ENCODE measurements around the gene LRBA.
"Not testable (repeated sequence)": the region's sequence is repeated elsewhere in the genome, so short reads cannot be mapped to it uniquely, and the experiment has no call there.

Gene LRBA

GRCh38 chr4:151034829-151035228, 19.7 kb upstream of the LRBA start:
- FAIRE-seq = no peak
- DNase-seq (ENCODE audit: insufficient read length, low spot score) = no peak
- TF ChIP-seq CTCF (IDR thresholded peaks at IDR 0.05; ENCODE audit: insufficient read depth, missing control alignments) = no peak

- FAIRE-seq (no peak), DNase-seq (ENCODE audit: insufficient read length, low spot score) (no peak)
- TF ChIP-seq CTCF (IDR thresholded peaks at IDR 0.05; ENCODE audit: insufficient read depth, missing control alignments) = no peak
Measured at GRCh38 chr4:151031831-151032605, 16.9 kb upstream of the LRBA start.

- FAIRE-seq = no peak
- no peak for TF ChIP-seq CTCF (IDR thresholded peaks at IDR 0.05; ENCODE audit: insufficient read depth, missing control alignments)
- DNase-seq (ENCODE audit: insufficient read length, low spot score) = no peak
Measured at GRCh38 chr4:151029537-151029936, 14.5 kb upstream of the LRBA start.

GRCh38 chr4:151029006-151029405, 13.9 kb upstream of the LRBA start:
- not testable (repeated sequence) for DNase-seq (ENCODE audit: insufficient read length, low spot score); FAIRE-seq

DNA sequence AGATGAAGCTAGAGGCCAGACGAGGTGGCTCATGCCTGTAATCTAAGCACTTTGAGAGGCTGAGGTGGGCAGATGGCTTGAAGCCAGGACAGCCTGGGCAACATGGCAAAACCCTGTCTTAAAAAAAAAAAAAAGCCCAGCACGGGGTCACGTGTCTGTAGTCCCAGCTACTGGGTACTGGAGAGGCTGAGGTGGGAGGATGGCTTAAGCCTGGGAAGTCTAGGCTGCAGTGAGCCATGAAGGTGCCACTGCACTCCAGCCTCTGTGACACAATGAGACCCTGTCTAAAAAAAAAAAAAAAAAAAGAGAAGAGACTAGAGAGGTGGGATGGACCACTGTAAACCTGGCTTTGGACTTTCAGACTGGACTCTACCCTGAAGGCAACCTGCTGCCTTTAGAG, 10.7 kb upstream of the LRBA start:
- FAIRE-seq (no peak), DNase-seq (ENCODE audit: insufficient read length, low spot score) (no peak)
- TF ChIP-seq CTCF (IDR thresholded peaks at IDR 0.05; ENCODE audit: insufficient read depth, missing control alignments) = no peak

DNA sequence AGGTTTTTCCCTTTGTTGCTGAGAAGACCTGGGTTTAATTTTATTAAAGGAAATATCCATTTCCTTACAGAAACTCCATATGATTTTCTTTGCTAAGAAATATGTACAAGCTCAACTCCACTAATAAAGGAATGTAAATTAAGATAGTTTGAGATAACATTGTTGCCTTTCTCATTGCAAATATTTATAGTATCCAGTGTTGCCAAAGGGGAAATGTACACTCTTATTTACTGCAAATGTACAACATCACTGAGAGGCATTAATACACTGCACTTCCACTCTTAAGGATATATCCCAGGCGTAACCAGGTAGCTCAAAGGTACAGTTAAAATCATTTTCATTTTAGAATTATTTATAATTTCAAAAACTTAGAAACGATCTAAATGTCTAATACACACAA, 7.5 kb upstream of the LRBA start:
- no peak for FAIRE-seq
- TF ChIP-seq CTCF (IDR thresholded peaks at IDR 0.05; ENCODE audit: insufficient read depth, missing control alignments) = no peak
- DNase-seq (ENCODE audit: insufficient read length, low spot score) = no peak

DNA sequence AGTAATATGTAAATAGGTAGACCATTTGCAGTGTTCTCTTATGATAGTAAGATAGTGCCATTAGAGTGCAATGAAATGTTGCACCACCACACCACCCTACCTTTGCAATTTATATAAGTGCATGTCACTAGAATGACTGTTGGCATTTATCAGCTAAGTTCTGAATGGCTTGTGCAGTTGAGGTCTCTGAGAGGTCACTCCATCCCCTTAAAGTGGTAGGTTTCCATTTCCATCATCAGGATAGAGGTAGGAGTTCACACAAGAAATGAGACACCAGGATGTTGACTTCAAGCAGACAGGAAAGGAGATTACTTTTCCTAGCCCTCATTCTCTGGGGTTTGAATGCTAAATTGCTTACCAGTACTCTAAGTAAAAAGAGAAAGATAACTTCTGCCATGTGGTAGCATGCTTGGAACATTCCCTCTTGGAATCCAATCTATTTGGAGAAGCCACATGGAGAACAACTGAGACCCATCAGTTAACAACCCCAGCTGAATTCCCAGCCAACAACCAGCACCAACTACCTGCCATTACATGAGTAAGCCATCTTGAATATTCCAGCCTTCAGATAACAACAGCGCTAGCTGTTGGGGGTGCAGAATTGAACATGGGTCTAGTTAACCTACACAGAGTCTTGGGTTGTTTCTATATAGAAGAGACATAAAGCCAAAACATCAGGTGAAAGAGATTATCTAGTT, 6.7 kb upstream of the LRBA start:
- DNase-seq (ENCODE audit: insufficient read length, low spot score) = no peak
- FAIRE-seq = no peak
- no peak for TF ChIP-seq CTCF (IDR thresholded peaks at IDR 0.05; ENCODE audit: insufficient read depth, missing control alignments)
